Spleen (tissue), 7 donors: ENCODE data around the gene TRIM2.

Source experiments
- CTCF ChIP-seq, 11 experiments: fragments of 200-600 bp in 7 of 11; fragments of 450-650 bp in 4 of 11; sonication (generic) in 4 of 11; IDR thresholded peaks in 8 of 11; conservative IDR thresholded peaks in 3 of 11; 1 replicate in 7 of 11; 2 replicates in 4 of 11; pipeline versions ENCODE4 v1.4.0 to v1.8.0; 2016 to 2021; ENCODE audit warnings: antibody characterized with exemption in 11 of 11, inconsistent platforms in 4 of 11, mild to moderate bottlenecking in 1 of 11
- POLR2AphosphoS5 ChIP-seq, 3 donors: sonication (generic); formaldehyde crosslinking; IDR thresholded peaks; one replicate each; pipeline ENCODE4 v1.5.1; 2017; ENCODE audit warnings: antibody characterized with exemption in 3 of 3
- donor health status: DM: no; HTN: no; CAD: no; lungs with moderate emphysema.
- donor health status: DM: no; HTN: no; CAD: no.
- donor health status: DM: no; HTN: no; CAD: no.

GRCh38 chr4:153161226-153161963 lies 42.8 kb upstream of the TRIM2 start:
- no peak for TF ChIP-seq CTCF (IDR thresholded peaks at IDR 0.05 in 8 of 11, conservative IDR thresholded peaks at IDR 0.05 in 3 of 11)
- no peak for TF ChIP-seq POLR2AphosphoS5 (IDR thresholded peaks at IDR 0.05)
